HG03520 (cell line): ENCODE measurements around the gene PRKAG2.

Experiments
- ATAC-seq: cut with Tn5 transposase; IDR thresholded peaks from one replicate; pipeline ENCODE4 v1.9.1; 2021; ENCODE audit warnings: mild to moderate bottlenecking, moderate library complexity; ENCODE audit not compliant: unreplicated experiment

PRKAG2 gene

GRCh38 chr7:151900986-151901621 is 24.2 kb upstream of the PRKAG2 start:
- ATAC-seq = no peak

DNA sequence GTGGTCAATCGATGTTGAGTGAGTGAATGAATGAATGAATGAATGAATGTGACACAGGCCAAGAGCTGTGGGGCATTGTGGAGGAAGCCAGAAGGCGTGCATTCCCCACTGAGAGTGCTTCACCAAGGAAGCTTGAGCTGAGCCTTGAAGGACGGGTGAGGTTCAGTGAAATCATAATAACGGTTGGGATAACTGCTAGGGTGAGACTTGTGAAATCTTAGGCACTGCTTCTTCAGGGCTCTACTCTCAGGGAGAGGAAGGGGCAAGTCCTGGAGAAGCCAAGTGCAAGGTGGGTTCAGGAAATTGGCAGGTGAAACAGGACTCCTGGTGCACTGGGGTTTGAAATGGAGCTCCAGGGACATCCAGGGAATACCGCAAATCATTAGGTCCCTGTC is 23.7 kb upstream of the PRKAG2 start:
- no peak for ATAC-seq

DNA sequence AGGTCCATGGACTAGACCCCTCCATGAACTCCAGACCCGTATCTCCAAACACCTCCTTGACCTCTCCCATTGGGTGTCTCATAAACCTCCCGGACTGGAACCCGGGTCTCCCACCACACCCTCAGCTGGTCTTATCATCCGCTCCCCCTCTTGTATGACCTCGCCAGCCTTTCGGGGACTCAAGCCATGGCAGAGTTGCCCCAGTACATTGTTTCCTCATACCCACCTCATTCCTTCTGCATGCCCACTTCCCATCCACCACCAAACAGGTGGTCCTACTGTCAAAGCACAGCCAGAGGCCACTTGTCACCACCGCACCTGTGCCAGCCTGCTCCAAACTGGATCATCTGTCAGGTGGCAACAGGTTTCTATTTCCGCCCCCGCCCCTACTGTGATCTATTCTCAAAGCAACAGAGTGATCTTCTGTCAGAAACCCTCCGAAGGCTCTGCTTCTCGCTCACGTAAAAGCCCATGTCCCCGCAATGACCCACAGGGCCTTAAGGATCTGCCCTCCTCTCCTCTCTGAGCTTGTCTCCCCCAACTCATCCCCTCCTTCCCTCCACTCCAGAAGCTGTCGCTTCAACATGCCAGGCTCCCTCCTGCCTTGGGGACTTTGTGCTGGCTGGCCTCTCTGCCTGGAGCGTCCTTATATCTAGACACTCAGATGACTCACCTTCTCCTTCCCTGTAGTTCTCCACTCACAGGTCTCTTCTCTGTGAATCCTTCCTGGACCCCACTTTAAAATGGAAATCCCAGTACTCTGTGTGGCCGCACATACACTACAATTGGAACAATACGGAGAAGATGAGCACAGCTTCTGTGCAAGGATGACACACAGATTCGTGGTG is 22.8 kb upstream of the PRKAG2 start:
- no peak for ATAC-seq

GRCh38 chr7:151897951-151898686 is 21.2 kb upstream of the PRKAG2 start:
- ATAC-seq = no peak

GRCh38 chr7:151897161-151897731 is 20.3 kb upstream of the PRKAG2 start:
- no peak for ATAC-seq

DNA sequence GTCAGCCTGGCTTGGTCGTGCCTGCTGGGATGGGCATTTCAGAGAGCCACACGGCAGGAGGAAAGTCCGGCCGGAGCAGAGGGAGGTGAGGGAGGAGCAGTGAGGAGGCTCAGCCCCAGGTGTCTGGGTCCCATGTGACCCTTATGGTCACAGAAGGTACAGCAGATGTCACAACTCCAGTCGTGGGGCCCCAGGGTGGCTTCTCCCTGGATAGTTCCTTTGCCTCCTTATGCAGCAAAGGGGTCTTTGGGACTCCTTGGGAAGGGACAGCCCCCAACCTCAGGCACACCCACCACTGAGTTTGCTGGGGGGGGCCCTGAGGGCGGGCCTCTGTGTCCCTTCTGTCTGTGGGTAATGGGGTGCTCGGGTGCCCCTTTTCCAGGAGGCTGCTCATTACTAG is 19.6 kb upstream of the PRKAG2 start:
- no peak for ATAC-seq

DNA sequence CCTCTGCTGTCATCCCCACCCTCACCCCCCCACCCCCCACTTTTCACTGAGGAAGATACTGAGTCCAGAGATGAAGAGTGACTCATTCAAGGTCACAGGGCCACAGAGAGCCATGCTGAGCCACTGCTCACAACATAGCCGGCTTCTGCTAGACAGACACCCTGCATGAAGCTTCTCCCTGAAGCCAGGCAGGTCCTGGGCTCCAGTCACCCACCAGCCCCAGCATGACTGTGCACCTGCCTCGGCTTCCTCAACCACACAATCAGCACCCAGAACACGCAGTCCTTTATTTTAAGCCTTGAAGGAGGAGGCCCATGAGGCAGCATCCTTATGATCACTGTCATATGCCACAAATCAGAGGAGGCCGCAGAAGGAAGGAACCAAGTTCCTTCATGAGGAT is 19.2 kb upstream of the PRKAG2 start:
- ATAC-seq = no peak

DNA sequence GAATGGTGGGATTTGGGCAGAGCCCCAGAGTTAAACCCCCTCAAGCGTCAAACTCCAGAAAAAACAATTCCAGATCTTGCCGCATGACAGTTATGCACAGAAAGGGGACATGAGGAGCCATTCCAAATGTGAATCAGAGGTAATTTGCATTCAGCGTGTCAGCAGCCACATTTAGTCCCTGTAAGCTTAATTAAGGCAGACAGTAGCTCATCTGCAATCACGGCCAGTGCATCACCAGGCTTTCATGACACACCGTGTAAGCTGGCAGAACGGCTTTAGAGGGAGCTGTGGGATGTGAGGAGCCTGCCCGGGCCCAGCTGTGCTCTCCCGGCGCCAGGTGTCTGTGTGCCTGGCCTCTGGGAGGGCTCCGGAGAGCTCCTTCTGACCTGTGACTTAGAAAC is 18.7 kb upstream of the PRKAG2 start:
- ATAC-seq = no peak

GRCh38 chr7:151895008-151895630 is 18.2 kb upstream of the PRKAG2 start:
- no peak for ATAC-seq

GRCh38 chr7:151894111-151895007 is 17.4 kb upstream of the PRKAG2 start:
- ATAC-seq = no peak

DNA sequence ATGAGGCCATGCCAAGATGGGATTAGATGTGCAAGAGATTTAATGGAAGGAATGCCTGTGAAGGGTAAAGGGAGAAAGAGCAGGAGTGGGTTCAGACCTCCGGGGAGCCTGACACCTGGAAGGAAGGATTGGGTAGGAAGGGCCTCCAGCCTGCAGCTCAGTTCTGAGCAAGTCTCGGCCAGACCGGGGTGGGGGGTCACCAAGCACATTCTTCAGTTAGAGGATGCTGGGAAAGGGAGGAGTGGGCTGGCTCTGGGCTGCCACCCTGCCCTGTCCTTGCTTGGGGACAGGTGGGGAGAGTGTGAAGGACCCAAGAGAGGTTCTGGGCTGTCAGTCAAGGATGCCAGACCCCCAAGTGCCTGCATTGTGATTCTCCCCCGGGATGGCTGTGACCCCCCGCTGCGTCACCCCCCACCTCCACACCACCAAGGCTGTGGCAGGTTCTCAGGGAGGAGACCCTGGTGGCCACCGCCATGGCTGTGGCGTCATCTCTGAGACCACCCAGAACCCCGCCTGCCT is 16.5 kb upstream of the PRKAG2 start:
- no peak for ATAC-seq

GRCh38 chr7:151891753-151892152 is 14.8 kb upstream of the PRKAG2 start:
- ATAC-seq = no peak

- ATAC-seq = no peak
These were observed 14.3 kb upstream of the PRKAG2 start for GRCh38 chr7:151891182-151891581.

GRCh38 chr7:151890355-151891004 is 13.6 kb upstream of the PRKAG2 start:
- no peak for ATAC-seq

DNA sequence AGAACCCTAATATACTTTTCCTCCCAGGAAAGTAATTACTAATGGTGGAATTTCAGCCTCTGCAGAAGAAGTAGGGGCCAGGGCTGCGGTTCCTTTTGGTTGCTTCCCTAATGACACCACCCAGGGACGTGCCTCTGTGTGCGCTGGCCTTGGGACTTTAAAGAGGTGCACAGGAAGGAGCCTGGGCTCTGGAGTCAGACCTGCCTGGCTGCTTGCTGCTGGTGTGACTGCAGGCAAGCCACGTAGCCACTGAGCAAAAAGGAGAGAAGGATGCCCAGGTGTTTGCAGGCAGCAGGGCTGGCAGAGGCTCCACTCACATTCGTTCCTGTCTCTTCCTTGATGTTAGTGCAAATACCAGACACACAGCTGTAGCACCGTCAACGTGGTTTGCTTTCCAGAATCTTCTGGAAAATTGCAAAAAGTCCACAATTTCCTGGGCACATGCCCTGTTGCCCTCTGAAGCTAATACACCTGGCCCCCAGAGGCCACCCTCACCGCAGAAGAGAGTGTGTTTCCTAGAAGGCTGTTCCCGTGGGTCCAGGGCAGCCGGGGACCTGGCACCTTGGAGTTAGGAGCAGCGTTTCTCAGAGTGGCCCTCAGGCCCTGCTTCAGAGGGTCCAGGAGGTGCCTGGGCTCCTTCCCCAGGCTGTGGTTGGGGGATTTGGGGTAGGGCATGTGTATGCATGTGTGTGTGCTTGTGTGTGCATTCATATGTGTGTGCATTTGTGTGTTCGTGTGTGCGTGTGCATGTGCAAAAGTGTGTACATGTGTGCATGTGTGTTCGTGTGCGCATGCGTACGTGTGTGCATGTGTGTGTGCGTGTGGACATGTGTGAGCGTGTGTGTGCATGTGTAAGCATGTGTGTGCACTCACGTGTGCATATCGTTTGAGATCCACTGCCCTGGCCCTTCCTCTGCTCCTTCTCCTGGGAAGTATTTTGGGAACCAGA is 12.8 kb upstream of the PRKAG2 start:
- no peak for ATAC-seq

DNA sequence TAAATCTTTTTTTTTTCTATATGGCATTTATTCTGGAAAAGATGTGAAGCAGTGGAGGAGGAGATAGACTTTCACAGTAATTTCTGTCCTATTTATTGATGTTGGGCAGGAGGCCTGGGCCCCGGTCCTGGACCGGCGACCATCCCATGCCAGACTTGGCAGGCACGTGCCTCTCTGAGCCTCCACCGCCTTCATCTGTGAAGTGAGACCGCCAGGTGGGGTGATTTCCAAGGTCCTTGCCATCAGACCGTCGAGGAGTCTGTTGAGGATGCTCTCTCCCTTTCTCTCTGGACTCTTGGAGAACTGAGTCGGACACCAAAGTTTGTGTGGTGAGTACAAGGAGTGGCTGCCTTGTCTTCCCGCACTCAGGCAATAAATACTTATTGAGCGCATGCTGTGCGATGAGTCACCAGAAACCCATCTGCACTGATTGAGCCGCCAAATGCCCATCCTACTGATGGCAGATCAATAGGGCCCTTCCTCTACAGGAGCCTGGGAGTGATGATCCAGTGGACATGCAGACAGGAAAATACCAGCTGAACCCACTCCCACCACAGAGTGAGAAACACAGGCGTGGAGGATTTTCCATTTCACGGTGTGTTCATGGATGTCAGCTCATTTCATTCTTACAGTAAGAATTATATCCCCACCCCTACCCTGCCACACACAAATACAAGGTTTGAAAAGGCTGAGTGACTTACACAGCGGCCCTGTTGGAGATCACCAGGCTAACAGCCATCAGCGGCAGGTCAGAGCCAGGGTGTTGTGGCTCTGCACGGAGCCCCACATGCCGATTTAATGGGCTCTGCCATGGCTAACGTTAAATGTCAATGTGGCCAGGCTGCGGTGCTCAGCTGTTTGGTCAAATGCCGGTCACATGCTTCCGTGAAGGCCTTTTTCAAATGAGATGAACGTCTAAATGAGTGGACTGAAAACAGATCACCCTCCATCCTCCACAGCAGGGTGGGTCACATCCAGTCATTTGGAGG is 11.5 kb upstream of the PRKAG2 start:
- ATAC-seq = no peak

DNA sequence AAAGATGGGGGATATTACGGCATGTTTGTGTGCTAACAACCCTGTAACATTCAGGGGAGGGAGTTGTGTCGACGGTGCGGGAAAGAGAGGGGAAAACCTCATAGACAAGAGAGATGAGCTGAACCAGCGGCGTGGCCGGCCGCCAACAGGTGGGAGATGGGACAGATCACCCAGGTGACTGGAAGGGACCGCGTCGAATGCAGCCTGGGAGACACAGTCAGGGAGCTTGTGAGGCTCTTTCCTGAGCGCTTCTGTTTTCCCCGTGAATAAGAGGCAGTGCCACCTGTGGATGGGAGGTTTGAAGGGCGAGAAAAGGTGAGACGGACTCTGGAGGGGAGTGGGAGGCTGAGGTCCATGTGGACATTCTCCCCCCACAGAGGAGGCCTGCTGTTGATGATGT is 9.9 kb upstream of the PRKAG2 start:
- no peak for ATAC-seq
